Measurements from ENCODE around the gene INPP4B. TPM values are rescaled to one million over a fixed set of nuclear protein-coding genes. Genes with fewer than 3 reads are reported as not detected.
A peak's percentile ranks its signal among the peaks of the same experiment; 100 is the strongest.

INPP4B gene
- total RNA-seq, 1 donor from 2014 or later: 32.7 TPM

DNA sequence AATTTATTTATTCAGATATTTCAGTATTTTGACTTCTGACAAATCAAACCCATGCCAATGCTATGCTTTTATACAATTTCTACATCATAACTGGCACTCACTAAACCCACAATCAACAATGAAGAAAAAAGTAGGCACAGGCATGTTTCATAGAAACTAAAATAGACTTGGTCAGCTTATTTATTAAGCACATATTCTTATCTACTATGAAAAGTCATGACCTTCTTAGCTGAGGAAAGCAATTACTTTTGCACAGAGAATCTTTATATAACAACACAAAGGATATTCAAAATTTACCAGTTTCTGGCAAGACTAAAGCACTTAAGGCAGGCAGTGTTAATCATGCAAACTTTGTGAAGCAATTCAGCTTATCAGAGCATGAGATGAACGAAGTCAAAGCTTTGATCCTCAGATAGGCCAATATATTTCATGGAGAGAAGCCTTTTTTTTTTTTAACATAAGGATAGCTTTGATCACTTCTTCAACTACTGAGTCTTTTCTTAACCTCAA lies 490.6 kb downstream of the INPP4B start:
- H3K27me3 ChIP-seq: no peaks in the 10 kb centered on the region
- H3K9me3 ChIP-seq: no peaks in the 10 kb centered on the region
- H3K27ac ChIP-seq: peak overlapping the region in 1 of 2 donors; percentile 45
- H3K36me3 ChIP-seq: no peaks in the 10 kb centered on the region
- no peak for DNase-seq (ENCODE audit: low spot score in 2 of 2)
- TF ChIP-seq, protein P1, sequence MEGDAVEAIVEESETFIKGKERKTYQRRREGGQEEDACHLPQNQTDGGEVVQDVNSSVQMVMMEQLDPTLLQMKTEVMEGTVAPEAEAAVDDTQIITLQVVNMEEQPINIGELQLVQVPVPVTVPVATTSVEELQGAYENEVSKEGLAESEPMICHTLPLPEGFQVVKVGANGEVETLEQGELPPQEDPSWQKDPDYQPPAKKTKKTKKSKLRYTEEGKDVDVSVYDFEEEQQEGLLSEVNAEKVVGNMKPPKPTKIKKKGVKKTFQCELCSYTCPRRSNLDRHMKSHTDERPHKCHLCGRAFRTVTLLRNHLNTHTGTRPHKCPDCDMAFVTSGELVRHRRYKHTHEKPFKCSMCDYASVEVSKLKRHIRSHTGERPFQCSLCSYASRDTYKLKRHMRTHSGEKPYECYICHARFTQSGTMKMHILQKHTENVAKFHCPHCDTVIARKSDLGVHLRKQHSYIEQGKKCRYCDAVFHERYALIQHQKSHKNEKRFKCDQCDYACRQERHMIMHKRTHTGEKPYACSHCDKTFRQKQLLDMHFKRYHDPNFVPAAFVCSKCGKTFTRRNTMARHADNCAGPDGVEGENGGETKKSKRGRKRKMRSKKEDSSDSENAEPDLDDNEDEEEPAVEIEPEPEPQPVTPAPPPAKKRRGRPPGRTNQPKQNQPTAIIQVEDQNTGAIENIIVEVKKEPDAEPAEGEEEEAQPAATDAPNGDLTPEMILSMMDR (IDR thresholded peaks at IDR 0.05): no peak
- H3K4me1 ChIP-seq: peaks cover 6 to 12% of the 10 kb centered on the region in 2 donors
- no peak overlapping the region for H3K4me3 ChIP-seq
- intact Hi-C loops (cut with DNase I): loop anchor here (2.0 kb wide), 1 partner anchor 489 kb away; no protein-coding TSS in a partner anchor

- H3K9me3 ChIP-seq: no peaks in the 10 kb centered on the region
- no peak for DNase-seq (ENCODE audit: low spot score in 2 of 2)
- no peaks in the 10 kb centered on the region for H3K36me3 ChIP-seq
- H3K27ac ChIP-seq: peak overlapping the region; percentile 1 to 45
- intact Hi-C loops (cut with DNase I): loop anchor here (2.0 to 5.0 kb wide), 4 partner anchors 52 to 490 kb away; no protein-coding TSS in a partner anchor
- TF ChIP-seq, protein P1 (IDR thresholded peaks at IDR 0.05): no peak
- peaks cover 6 to 12% of the 10 kb centered on the region in 2 donors for H3K4me1 ChIP-seq
- H3K4me3 ChIP-seq: peak overlapping the region in 1 of 2 donors; percentile 23
- no peaks in the 10 kb centered on the region for H3K27me3 ChIP-seq
Observed at GRCh38 chr4:142354794-142355420, 491.2 kb downstream of the INPP4B start.

DNA sequence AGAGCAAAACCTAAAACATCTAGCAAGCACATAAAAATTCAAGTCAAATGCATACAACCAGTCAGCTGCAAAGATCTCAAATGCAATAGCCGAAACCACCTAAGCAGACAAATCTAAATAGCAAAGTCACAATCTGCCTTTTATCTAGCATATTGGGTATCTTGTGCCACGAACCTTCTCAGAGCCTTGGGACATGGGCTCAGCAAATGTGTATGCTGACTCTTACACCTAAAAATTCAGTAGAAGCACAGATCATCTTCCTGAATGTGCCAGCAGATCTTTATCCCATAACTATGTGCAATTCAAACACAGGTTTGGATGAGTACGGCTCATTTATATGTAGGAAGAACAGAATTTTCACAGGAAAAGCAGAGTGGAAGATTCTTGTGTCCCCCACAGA lies 492.1 kb downstream of the INPP4B start:
- H3K4me3 ChIP-seq: no peak overlapping the region
- peak overlapping the region in 1 of 2 donors; percentile 1 for H3K27ac ChIP-seq
- H3K4me1 ChIP-seq: peaks cover 6 to 12% of the 10 kb centered on the region in 2 donors
- H3K9me3 ChIP-seq: no peaks in the 10 kb centered on the region
- intact Hi-C loops (cut with DNase I): loop anchor here (2.0 to 5.0 kb wide), 4 partner anchors 53 to 491 kb away; no protein-coding TSS in a partner anchor
- TF ChIP-seq, protein P1 (IDR thresholded peaks at IDR 0.05): no peak
- H3K27me3 ChIP-seq: no peaks in the 10 kb centered on the region
- H3K36me3 ChIP-seq: no peaks in the 10 kb centered on the region
- DNase-seq (ENCODE audit: low spot score in 2 of 2): no peak

GRCh38 chr4:142353149-142353738 lies 492.9 kb downstream of the INPP4B start:
- Histone ChIP-seq H3K27ac (peak overlapping the region; percentile 69 to 70), H3K4me1 (peaks cover 6 to 15% of the 10 kb centered on the region in 2 donors), H3K27me3 (no peaks in the 10 kb centered on the region), H3K9me3 (no peaks in the 10 kb centered on the region), H3K4me3 (peak overlapping the region in 1 of 2 donors; percentile 41), H3K36me3 (no peaks in the 10 kb centered on the region)
- intact Hi-C loops (cut with DNase I): loop anchor here (2.0 to 5.0 kb wide), 4 partner anchors 54 to 369 kb away; no protein-coding TSS in a partner anchor
- no peak for DNase-seq (ENCODE audit: low spot score in 2 of 2)
- TF ChIP-seq, protein P1 (IDR thresholded peaks at IDR 0.05): peak; percentile 36 to 88 (median 82)

GRCh38 chr4:142352712-142353111 lies 493.4 kb downstream of the INPP4B start:
- DNase-seq (ENCODE audit: low spot score in 2 of 2): no peak
- intact Hi-C loops (cut with DNase I): loop anchor here (2.0 to 5.0 kb wide), 4 partner anchors 55 to 370 kb away; no protein-coding TSS in a partner anchor
- Histone ChIP-seq H3K4me3 (peak overlapping the region in 1 of 2 donors; percentile 41), H3K36me3 (no peaks in the 10 kb centered on the region), H3K9me3 (no peaks in the 10 kb centered on the region), H3K27ac (peak overlapping the region; percentile 69 to 70), H3K27me3 (no peaks in the 10 kb centered on the region), H3K4me1 (peaks cover 6 to 15% of the 10 kb centered on the region in 2 donors)
- TF ChIP-seq, protein P1 (IDR thresholded peaks at IDR 0.05): no peak

Data from ascending aorta (tissue), 2 donors.